ENCODE measurements around the gene PNMA1.

GRCh38 chr14:73663548-73664212, 50.5 kb downstream of the PNMA1 start:
- TF ChIP-seq CTCF (IDR thresholded peaks at IDR 0.05) (no peak), POLR2A (IDR thresholded peaks at IDR 0.05) (no peak), EP300 (IDR thresholded peaks at IDR 0.05) (no peak)

All from gastroesophageal sphincter (tissue), 3 donors.